GM12892 (cell line): ENCODE results near the gene RNASET2.

Source experiments
- POLR2A ChIP-seq: IDR thresholded peaks from 2 replicates; pipeline ENCODE4 v1.6.1; 2011; ENCODE audit warnings: low read depth, low read length, control low read depth
- POLR2AphosphoS5 ChIP-seq: IDR thresholded peaks from 2 replicates; pipeline ENCODE4 v1.6.1; 2011; ENCODE audit warnings: low read depth, low read length, control low read depth
- TAF1 ChIP-seq: IDR thresholded peaks from 2 replicates; pipeline ENCODE4 v1.6.1; 2011; ENCODE audit warnings: low read depth, mild to moderate bottlenecking, control low read depth, low read length, borderline replicate concordance

GRCh38 chr6:166928644-166929541 lies 27.5 kb downstream of the RNASET2 start:
- TF ChIP-seq POLR2A, result no peak
- no peak for TF ChIP-seq TAF1
- TF ChIP-seq POLR2AphosphoS5, result no peak
